ENCODE results near the gene ARRB2. TPM values are rescaled to one million over a fixed set of nuclear protein-coding genes. Genes with fewer than 3 reads are reported as not detected.

Gene ARRB2
- polyA plus RNA-seq, 1 experiment: 10.7 TPM

GRCh38 chr17:4720787-4721186 lies 10.4 kb downstream of the ARRB2 start:
- Histone ChIP-seq H3K36me3 (ENCODE audit: control insufficient read depth, insufficient read depth, low read length) (peaks cover 3% of the 10 kb centered on the region; the same call in 1 of the 2 replicates), H3K27me3 (ENCODE audit: control insufficient read depth, insufficient read depth, low read length) (0 out of 2 replicates have a peak, but pooled peaks cover 1% of the 10 kb centered on the region), H3K4me3 (ENCODE audit: low read depth, low read length) (no peak overlapping the region)
- no peak for DNase-seq (ENCODE audit: low read depth)
- POLR2A ChIA-PET: no interaction called here
- CTCF ChIA-PET: interaction anchor here (0.9 to 1.2 kb wide), 2 partner anchors 11 to 179 kb away, joined by 3 read pairs; partner anchors contain the start of gene C17orf107
- TF ChIP-seq CTCF (IDR thresholded peaks at IDR 0.05; ENCODE audit: insufficient read depth, low read depth, low read length): no peak

GRCh38 chr17:4721203-4722135 lies 11.0 kb downstream of the ARRB2 start:
- DNase-seq (ENCODE audit: low read depth): no peak
- H3K27me3 ChIP-seq (ENCODE audit: control insufficient read depth, insufficient read depth, low read length): 0 out of 2 replicates have a peak, but pooled peaks cover 2% of the 10 kb centered on the region
- H3K36me3 ChIP-seq (ENCODE audit: control insufficient read depth, insufficient read depth, low read length): 0 out of 2 replicates have a peak, but pooled peaks cover 1% of the 10 kb centered on the region
- TF ChIP-seq CTCF (IDR thresholded peaks at IDR 0.05; ENCODE audit: insufficient read depth, low read depth, low read length): no peak
- no peak overlapping the region for H3K4me3 ChIP-seq (ENCODE audit: low read depth, low read length)
- POLR2A ChIA-PET: no interaction called here
- CTCF ChIA-PET: interaction anchor here (0.9 to 1.2 kb wide), 2 partner anchors 12 to 178 kb away, joined by 3 read pairs; partner anchors contain the start of gene C17orf107

- no peak for DNase-seq (ENCODE audit: low read depth)
- ChIA-PET POLR2A (no interaction called here), CTCF (no interaction called here)
- 0 out of 2 replicates have a peak, but pooled peaks cover 2% of the 10 kb centered on the region for H3K27me3 ChIP-seq (ENCODE audit: control insufficient read depth, insufficient read depth, low read length)
- no peak overlapping the region for H3K4me3 ChIP-seq (ENCODE audit: low read depth, low read length)
- H3K36me3 ChIP-seq (ENCODE audit: control insufficient read depth, insufficient read depth, low read length): 0 out of 2 replicates have a peak, but pooled peaks cover 1% of the 10 kb centered on the region
- no peak for TF ChIP-seq CTCF (IDR thresholded peaks at IDR 0.05; ENCODE audit: insufficient read depth, low read depth, low read length)
Observed at GRCh38 chr17:4722678-4723240, 12.3 kb downstream of the ARRB2 start.

GRCh38 chr17:4724650-4725049 lies 14.2 kb downstream of the ARRB2 start:
- Histone ChIP-seq H3K36me3 (ENCODE audit: control insufficient read depth, insufficient read depth, low read length) (0 out of 2 replicates have a peak, but pooled peaks cover 1% of the 10 kb centered on the region), H3K4me3 (ENCODE audit: low read depth, low read length) (no peak overlapping the region), H3K27me3 (ENCODE audit: control insufficient read depth, insufficient read depth, low read length) (0 out of 2 replicates have a peak, but pooled peaks cover 2% of the 10 kb centered on the region)
- no peak for TF ChIP-seq CTCF (IDR thresholded peaks at IDR 0.05; ENCODE audit: insufficient read depth, low read depth, low read length)
- ChIA-PET CTCF (interaction anchor here (1.6 kb wide), 1 partner anchor 15 kb away, joined by 4 read pairs; the partner anchor contains the start of gene ARRB2), POLR2A (no interaction called here)
- no peak for DNase-seq (ENCODE audit: low read depth)

All from BJ (cell line).